ENCODE measurements around the gene UHRF2.

DNA sequence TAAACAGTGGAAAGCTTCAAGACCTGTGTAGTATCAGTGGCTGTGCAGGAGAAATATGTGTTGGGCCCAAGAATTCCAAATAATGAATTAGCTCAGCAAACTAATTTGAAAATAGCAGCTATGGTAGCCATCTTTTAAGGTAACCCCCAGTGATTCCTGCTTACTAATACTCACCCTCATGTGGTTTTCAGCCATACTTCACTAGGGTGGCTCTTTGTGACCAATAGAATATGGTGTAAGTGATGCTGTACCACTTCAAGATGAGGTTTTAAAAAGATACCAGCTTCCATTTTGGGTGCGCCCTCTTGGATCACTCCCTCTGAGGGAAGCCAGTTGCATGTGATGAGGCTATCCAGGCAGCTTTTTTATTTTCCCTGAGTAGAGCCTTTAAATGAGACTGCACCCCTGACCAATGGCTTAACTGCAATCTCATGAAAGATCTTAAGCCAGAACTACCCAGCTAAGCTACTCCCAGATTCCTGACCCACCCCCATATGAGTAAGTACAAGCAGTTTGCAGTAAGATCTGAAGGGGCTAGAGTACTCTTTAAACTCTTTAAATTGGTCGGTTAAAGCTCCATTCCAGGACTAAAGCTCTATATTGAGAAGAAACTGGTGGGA is 58.3 kb downstream of the UHRF2 start:
- no peak for TF ChIP-seq POLR2AphosphoS5 (IDR thresholded peaks at IDR 0.05; ENCODE audit: low read depth, low read length)
- no peak for TF ChIP-seq EZH2 (IDR thresholded peaks at IDR 0.05)
- TF ChIP-seq RAD21 (IDR thresholded peaks at IDR 0.05; ENCODE audit: low read depth), result no peak
- TF ChIP-seq, protein P1, sequence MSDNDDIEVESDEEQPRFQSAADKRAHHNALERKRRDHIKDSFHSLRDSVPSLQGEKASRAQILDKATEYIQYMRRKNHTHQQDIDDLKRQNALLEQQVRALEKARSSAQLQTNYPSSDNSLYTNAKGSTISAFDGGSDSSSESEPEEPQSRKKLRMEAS (IDR thresholded peaks at IDR 0.05), result no peak
- TF ChIP-seq POLR2A (IDR thresholded peaks at IDR 0.05; ENCODE audit: borderline replicate concordance, extremely low read depth, insufficient read depth, insufficient read length), result no peak
- no peak for TF ChIP-seq CTCF (IDR thresholded peaks at IDR 0.05 in 2 of 3, conservative IDR thresholded peaks at IDR 0.05 in 1 of 3; ENCODE audit: borderline replicate concordance in 1 of 3, insufficient read depth in 1 of 3, low read depth in 2 of 3, low read length in 2 of 3)
- TF ChIP-seq SIN3A (IDR thresholded peaks at IDR 0.05; ENCODE audit: low read depth), result no peak
- TF ChIP-seq CEBPB (IDR thresholded peaks at IDR 0.05; ENCODE audit: low read depth), result no peak
- TF ChIP-seq ATF3 (IDR thresholded peaks at IDR 0.05), result no peak
- TF ChIP-seq, protein P2, sequence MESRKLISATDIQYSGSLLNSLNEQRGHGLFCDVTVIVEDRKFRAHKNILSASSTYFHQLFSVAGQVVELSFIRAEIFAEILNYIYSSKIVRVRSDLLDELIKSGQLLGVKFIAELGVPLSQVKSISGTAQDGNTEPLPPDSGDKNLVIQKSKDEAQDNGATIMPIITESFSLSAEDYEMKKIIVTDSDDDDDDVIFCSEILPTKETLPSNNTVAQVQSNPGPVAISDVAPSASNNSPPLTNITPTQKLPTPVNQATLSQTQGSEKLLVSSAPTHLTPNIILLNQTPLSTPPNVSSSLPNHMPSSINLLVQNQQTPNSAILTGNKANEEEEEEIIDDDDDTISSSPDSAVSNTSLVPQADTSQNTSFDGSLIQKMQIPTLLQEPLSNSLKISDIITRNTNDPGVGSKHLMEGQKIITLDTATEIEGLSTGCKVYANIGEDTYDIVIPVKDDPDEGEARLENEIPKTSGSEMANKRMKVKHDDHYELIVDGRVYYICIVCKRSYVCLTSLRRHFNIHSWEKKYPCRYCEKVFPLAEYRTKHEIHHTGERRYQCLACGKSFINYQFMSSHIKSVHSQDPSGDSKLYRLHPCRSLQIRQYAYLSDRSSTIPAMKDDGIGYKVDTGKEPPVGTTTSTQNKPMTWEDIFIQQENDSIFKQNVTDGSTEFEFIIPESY (IDR thresholded peaks at IDR 0.05; ENCODE audit: extremely low read depth, insufficient replicate concordance, low read length), result no peak
- no peak for TF ChIP-seq SRF (IDR thresholded peaks at IDR 0.05; ENCODE audit: low read depth)
